OCI-LY7 (cell line): Measurements from ENCODE around the gene RCCD1. TPM values are rescaled to one million over a fixed set of nuclear protein-coding genes. Genes with fewer than 3 reads are reported as not detected.

Experiments
- BruUV-seq: library from RNA; stranded (reverse); fragments of 400-500 nt; replicated peaks from 2 replicates; lab custom pipeline; 2021; lab: Mats Ljungman, UMichigan
- CTCF ChIA-PET: fragments of 300-600 bp; sonication (Branson Sonifier 250); formaldehyde crosslinking; loops from one replicate; lab custom pipeline; 2022; ENCODE audit warnings: antibody characterized with exemption; ENCODE audit not compliant: unreplicated experiment; lab: Charles Lee
- POLR2A ChIA-PET: fragments of 300-600 bp; sonication (Branson Sonifier 250); formaldehyde crosslinking; loops from one replicate; lab custom pipeline; 2022; ENCODE audit warnings: antibody characterized with exemption; lab: Charles Lee
- DNase-seq: peaks from one replicate; pipeline ENCODE4 v3.0.0-alpha.2; 2015; ENCODE audit warnings: low spot score
- H2AFZ ChIP-seq: fragments of 200-600 bp; sonication (generic), shearing (Covaris generic); 2 replicates; pipeline ENCODE4 v1.6.1; 2014; ENCODE audit warnings: mild to moderate bottlenecking, antibody characterized with exemption, low read length, moderate library complexity
- H3K27ac ChIP-seq: fragments of 200-600 bp; sonication (generic); 2 replicates; pipeline ENCODE4 v1.5.1; 2014; ENCODE audit warnings: mixed run types, low read depth, mild to moderate bottlenecking, moderate library complexity, low read length, inconsistent platforms; ENCODE audit not compliant: poor library complexity, severe bottlenecking
- H3K36me3 ChIP-seq: fragments of 200-600 bp; sonication (generic); 2 replicates; pipeline ENCODE4 v1.6.1; 2014; ENCODE audit warnings: mild to moderate bottlenecking, antibody characterized with exemption, low read length, moderate library complexity, mixed read lengths; ENCODE audit not compliant: insufficient read depth
- H3K4me1 ChIP-seq: fragments of 200-600 bp; sonication (generic); 2 replicates; pipeline ENCODE4 v1.5.1; 2014; ENCODE audit warnings: mild to moderate bottlenecking, low read length; ENCODE audit not compliant: insufficient read depth, poor library complexity, severe bottlenecking
- H3K4me2 ChIP-seq: fragments of 200-600 bp; sonication (generic); 2 replicates; pipeline ENCODE4 v1.6.1; 2014; ENCODE audit warnings: mild to moderate bottlenecking, low read length
- H3K4me3 ChIP-seq: fragments of 200-600 bp; sonication (generic); 2 replicates; pipeline ENCODE4 v1.5.1; 2014; ENCODE audit warnings: mild to moderate bottlenecking, low read depth, low read length; ENCODE audit not compliant: poor library complexity, severe bottlenecking
- H3K79me2 ChIP-seq: fragments of 200-600 bp; sonication (generic); 2 replicates; pipeline ENCODE4 v1.6.1; 2016; ENCODE audit warnings: low read depth, mild to moderate bottlenecking, low read length, moderate library complexity, mixed read lengths; ENCODE audit not compliant: insufficient read depth
- H3K9me2 ChIP-seq: fragments of 200-600 bp; sonication (generic); 2 replicates; pipeline ENCODE4 v1.6.1; 2016; ENCODE audit warnings: mild to moderate bottlenecking, low read length, mixed read lengths; ENCODE audit not compliant: insufficient read depth
- H3K9me3 ChIP-seq: fragments of 200-600 bp; sonication (generic); 2 replicates; pipeline ENCODE4 v1.6.1; 2014; ENCODE audit warnings: mild to moderate bottlenecking, mixed run types, low read length, mixed read lengths
- H4K20me1 ChIP-seq: fragments of 200-600 bp; sonication (generic); 2 replicates; pipeline ENCODE4 v1.6.1; 2014; ENCODE audit warnings: mild to moderate bottlenecking, antibody characterized with exemption, low read length, moderate library complexity, mixed read lengths; ENCODE audit not compliant: insufficient read depth
- CTCF ChIP-seq: fragments of 200-600 bp; sonication (generic); conservative IDR thresholded peaks from 2 replicates; pipeline ENCODE4 v1.5.1; 2014; ENCODE audit warnings: mild to moderate bottlenecking, antibody characterized with exemption, low read length, moderate library complexity, mixed read lengths
- EZH2phosphoT487 ChIP-seq: fragments of 200-600 bp; sonication (generic); IDR thresholded peaks from 2 replicates; pipeline ENCODE4 v1.6.1; 2018; ENCODE audit warnings: low read depth, borderline replicate concordance, mild to moderate bottlenecking, mixed run types, antibody characterized with exemption, low read length, moderate library complexity, mixed read lengths
- intact Hi-C: fragments of 100-400 bp; cut with micrococcal nuclease; formaldehyde crosslinking; loops from one replicate; pipeline ENCODE4 v1.10.0; 2022; ENCODE audit not compliant: unreplicated experiment
- total RNA-seq, 2 experiments: library from RNA; depleted of rRNA in 1 of 2; stranded (reverse); fragments of >200 nt in 1 of 2; shearing (Covaris generic) in 1 of 2; gene quantifications; 2 replicates each; pipeline ENCODE4 v1.2.3, GENCODE V29; 2014 to 2022

The RCCD1 gene
- total RNA-seq, 2 experiments from 2014 or later: 77.7 to 84.5 TPM

- intact Hi-C loops: loop anchor here (2.0 to 5.0 kb wide), 3 partner anchors 143 to 662 kb away; partner anchors contain the start of genes IQGAP1 and NGRN
- Histone ChIP-seq H3K4me2 (peak overlapping the region; percentile 87), H3K36me3 (no peaks in the 10 kb centered on the region), H4K20me1 (no peaks in the 10 kb centered on the region), H3K4me1 (peaks cover 44% of the 10 kb centered on the region), H3K9me2 (no peaks in the 10 kb centered on the region), H2AFZ (peak overlapping the region; percentile 81), H3K9me3 (no peaks in the 10 kb centered on the region), H3K4me3 (peak overlapping the region; percentile 79), H3K79me2 (peaks cover 17% of the 10 kb centered on the region; the same call in 1 of the 2 replicates), H3K27ac (peak overlapping the region; percentile 81)
- DNase-seq: peak; percentile 16
- CTCF ChIA-PET: no interaction called here
- no peak for TF ChIP-seq EZH2phosphoT487
- no peak; the same call in 1 of the 2 replicates for TF ChIP-seq CTCF
- TSS peak; percentile 88 for BruUV-seq
- POLR2A ChIA-PET: interaction anchor here (0.6 to 3.2 kb wide), 5 partner anchors 26 to 281 kb away, joined by 3 to 24 read pairs (median 4); partner anchors contain the start of gene MAN2A2
These were observed 25.3 kb upstream of the RCCD1 start for GRCh38 chr15:90929246-90930019.

GRCh38 chr15:90930861-90931574, 23.7 kb upstream of the RCCD1 start:
- TF ChIP-seq CTCF: no peak
- TF ChIP-seq EZH2phosphoT487: no peak

More at GRCh38 chr15:90930861-90931574, 23.7 kb upstream of the RCCD1 start:
- Histone ChIP-seq H3K4me1 (peaks cover 52% of the 10 kb centered on the region), H3K79me2 (peaks cover 17% of the 10 kb centered on the region; the same call in 1 of the 2 replicates), H3K4me3 (peak overlapping the region; percentile 79), H3K27ac (peak overlapping the region; percentile 81), H3K36me3 (no peaks in the 10 kb centered on the region), H3K9me2 (no peaks in the 10 kb centered on the region), H4K20me1 (no peaks in the 10 kb centered on the region), H2AFZ (peak overlapping the region; percentile 81; the same call in 1 of the 2 replicates), H3K9me3 (no peaks in the 10 kb centered on the region), H3K4me2 (peak overlapping the region; percentile 87)
- ChIA-PET CTCF (interaction anchor here (0.7 to 5.1 kb wide), 7 partner anchors 24 to 283 kb away, joined by 3 to 41 read pairs (median 5); partner anchors contain the start of genes MAN2A2 and RCCD1), POLR2A (interaction anchor here (0.6 to 7.2 kb wide), 14 partner anchors 9 to 831 kb away, joined by 3 to 58 read pairs (median 4); partner anchors contain the start of genes BLM, MAN2A2 and RCCD1)
- BruUV-seq: TSS peak; percentile 48
- peak; percentile 33 for DNase-seq
- intact Hi-C loops: loop anchor here (1.0 to 5.0 kb wide), 4 partner anchors 29 to 664 kb away; partner anchors contain the start of genes IQGAP1 and NGRN
